Coronary artery (tissue), 2 donors: ENCODE data around the gene SDK2.

ENCODE experiments used
- DNase-seq: peaks from one replicate; pipeline ENCODE4 v3.0.0-alpha.2; 2017; ENCODE audit warnings: low spot score
- H3K27ac ChIP-seq, 2 donors: fragments of 200-600 bp; sonication (generic); one replicate each; pipeline ENCODE4 v1.5.1; 2016 to 2019
- H3K4me3 ChIP-seq: fragments of 200-600 bp; sonication (generic); 2 replicates; pipeline ENCODE4 v1.5.1; 2016; ENCODE audit warnings: mild to moderate bottlenecking, moderate library complexity
- CTCF ChIP-seq: fragments of 200-600 bp; sonication (generic); IDR thresholded peaks from one replicate; pipeline ENCODE4 v1.5.1; 2019; ENCODE audit warnings: antibody characterized with exemption

SDK2 gene

GRCh38 chr17:73514146-73514863 is 129.9 kb downstream of the SDK2 start:
- H3K27ac ChIP-seq, result no peak overlapping the region
- no peak for TF ChIP-seq CTCF

GRCh38 chr17:73513426-73513825 is 130.8 kb downstream of the SDK2 start:
- Histone ChIP-seq H3K27ac (no peak overlapping the region), H3K4me3 (no peak overlapping the region)
- TF ChIP-seq CTCF, result no peak
- DNase-seq, result no peak

More at GRCh38 chr17:73514146-73514863, 129.9 kb downstream of the SDK2 start:
- DNase-seq, result no peak
- H3K4me3 ChIP-seq, result no peak overlapping the region

- DNase-seq, result no peak
- TF ChIP-seq CTCF, result no peak
- no peak overlapping the region for H3K27ac ChIP-seq
- no peak overlapping the region for H3K4me3 ChIP-seq
Measured at GRCh38 chr17:73511719-73512115, 132.5 kb downstream of the SDK2 start.

- no peak overlapping the region for H3K27ac ChIP-seq
Measured at GRCh38 chr17:73510981-73511718, 133.1 kb downstream of the SDK2 start.

GRCh38 chr17:73508931-73509605 is 135.2 kb downstream of the SDK2 start:
- Histone ChIP-seq H3K4me3 (no peak overlapping the region), H3K27ac (no peak overlapping the region)
- no peak for TF ChIP-seq CTCF
- DNase-seq, result no peak

More at GRCh38 chr17:73510981-73511718, 133.1 kb downstream of the SDK2 start:
- no peak for DNase-seq
- no peak overlapping the region for H3K4me3 ChIP-seq
- TF ChIP-seq CTCF, result no peak

GRCh38 chr17:73508057-73508930 is 136.0 kb downstream of the SDK2 start:
- TF ChIP-seq CTCF, result no peak
- DNase-seq, result no peak
- Histone ChIP-seq H3K27ac (no peak overlapping the region), H3K4me3 (no peak overlapping the region)
